Kidney epithelial cell (primary cell): ENCODE measurements around the gene LRRC70. TPM values are rescaled to one million over a fixed set of nuclear protein-coding genes. Genes with fewer than 3 reads are reported as not detected.

ENCODE experiments used
- DNase-seq: peaks from one replicate; pipeline ENCODE4 v3.0.0-alpha.2; 2010; ENCODE audit warnings: low read depth
- H3K27me3 ChIP-seq: 2 replicates; pipeline ENCODE4 v1.6.0; 2011; ENCODE audit warnings: low read length; ENCODE audit not compliant: control insufficient read depth, insufficient read depth
- H3K36me3 ChIP-seq: 2 replicates; pipeline ENCODE4 v1.5.1; 2011; ENCODE audit warnings: low read length; ENCODE audit not compliant: control insufficient read depth, insufficient read depth
- H3K4me3 ChIP-seq: 2 replicates; pipeline ENCODE4 v1.5.1; 2011; ENCODE audit warnings: low read depth, mild to moderate bottlenecking, control low read depth, low read length
- total RNA-seq: library from RNA; depleted of rRNA; stranded (reverse); fragments of >200 nt; gene quantifications from 2 replicates; pipeline ENCODE4 v1.2.3, GENCODE V29; 2015
- TF ChIP-seq, protein P1 (sequence below): IDR thresholded peaks from 2 replicates; pipeline ENCODE4 v1.5.1; 2011; ENCODE audit warnings: mild to moderate bottlenecking, moderate library complexity, low read length, control low read depth, inconsistent platforms; ENCODE audit not compliant: insufficient read depth, poor library complexity, severe bottlenecking

Gene LRRC70
- total RNA-seq, 1 donor from 2014 or later, result 0.25 TPM

DNA sequence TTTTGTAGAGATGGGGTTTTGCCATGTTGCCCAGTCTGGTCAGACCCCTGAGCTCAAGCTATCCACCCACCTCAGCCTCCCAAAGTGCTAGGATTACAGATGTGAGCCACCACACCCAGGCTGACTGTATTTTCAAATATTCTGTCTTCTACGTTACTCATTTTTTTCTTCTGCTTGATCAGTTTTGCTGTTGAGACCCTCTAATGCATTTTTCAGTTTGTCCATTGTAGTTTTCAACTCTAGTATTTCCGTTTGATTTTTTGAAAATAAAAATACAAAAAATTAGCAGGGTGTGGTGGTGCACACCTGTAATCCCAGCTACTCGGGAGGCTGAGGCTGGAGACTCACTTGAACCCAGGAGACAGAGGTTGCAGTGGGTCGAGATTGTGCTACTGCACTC, 10.5 kb upstream of the LRRC70 start:
- Histone ChIP-seq H3K4me3 (no peak overlapping the region), H3K36me3 (no peaks in the 10 kb centered on the region), H3K27me3 (no peaks in the 10 kb centered on the region)
- TF ChIP-seq, protein P1, sequence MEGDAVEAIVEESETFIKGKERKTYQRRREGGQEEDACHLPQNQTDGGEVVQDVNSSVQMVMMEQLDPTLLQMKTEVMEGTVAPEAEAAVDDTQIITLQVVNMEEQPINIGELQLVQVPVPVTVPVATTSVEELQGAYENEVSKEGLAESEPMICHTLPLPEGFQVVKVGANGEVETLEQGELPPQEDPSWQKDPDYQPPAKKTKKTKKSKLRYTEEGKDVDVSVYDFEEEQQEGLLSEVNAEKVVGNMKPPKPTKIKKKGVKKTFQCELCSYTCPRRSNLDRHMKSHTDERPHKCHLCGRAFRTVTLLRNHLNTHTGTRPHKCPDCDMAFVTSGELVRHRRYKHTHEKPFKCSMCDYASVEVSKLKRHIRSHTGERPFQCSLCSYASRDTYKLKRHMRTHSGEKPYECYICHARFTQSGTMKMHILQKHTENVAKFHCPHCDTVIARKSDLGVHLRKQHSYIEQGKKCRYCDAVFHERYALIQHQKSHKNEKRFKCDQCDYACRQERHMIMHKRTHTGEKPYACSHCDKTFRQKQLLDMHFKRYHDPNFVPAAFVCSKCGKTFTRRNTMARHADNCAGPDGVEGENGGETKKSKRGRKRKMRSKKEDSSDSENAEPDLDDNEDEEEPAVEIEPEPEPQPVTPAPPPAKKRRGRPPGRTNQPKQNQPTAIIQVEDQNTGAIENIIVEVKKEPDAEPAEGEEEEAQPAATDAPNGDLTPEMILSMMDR, result no peak
- no peak for DNase-seq

DNA sequence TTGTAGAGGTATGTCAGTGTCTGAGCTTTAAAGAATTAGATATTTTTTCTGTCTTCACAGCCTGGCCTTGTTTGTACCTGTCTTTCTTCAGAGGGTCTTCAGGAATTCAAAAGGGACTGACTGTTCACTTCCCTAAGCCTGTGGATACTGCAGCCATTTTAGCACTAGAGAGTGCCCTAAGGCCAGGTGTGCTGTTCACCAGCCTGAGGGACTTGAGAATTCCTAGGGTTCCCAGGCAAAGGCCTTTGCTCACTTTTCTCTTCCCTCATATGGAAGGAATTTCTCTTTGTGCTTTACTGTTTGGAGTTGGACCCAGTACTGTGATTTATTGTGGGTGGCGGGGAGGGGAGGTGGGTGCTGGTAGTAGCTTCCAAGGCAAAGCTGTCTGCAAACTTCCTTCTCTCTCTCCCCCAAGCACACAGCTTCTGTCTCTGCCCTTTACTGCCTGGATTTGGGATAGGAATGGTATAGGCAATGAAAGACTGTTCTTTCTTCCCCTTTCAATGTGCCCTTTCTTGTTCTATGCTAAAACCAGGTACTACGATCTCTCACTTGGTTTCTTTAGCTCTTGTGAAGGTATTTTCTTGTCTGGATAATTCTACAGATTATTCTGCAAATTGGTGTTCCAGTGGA, 9.7 kb upstream of the LRRC70 start:
- DNase-seq, result no peak
- Histone ChIP-seq H3K4me3 (no peak overlapping the region), H3K27me3 (no peaks in the 10 kb centered on the region), H3K36me3 (no peaks in the 10 kb centered on the region)
- TF ChIP-seq, protein P1, result no peak

DNA sequence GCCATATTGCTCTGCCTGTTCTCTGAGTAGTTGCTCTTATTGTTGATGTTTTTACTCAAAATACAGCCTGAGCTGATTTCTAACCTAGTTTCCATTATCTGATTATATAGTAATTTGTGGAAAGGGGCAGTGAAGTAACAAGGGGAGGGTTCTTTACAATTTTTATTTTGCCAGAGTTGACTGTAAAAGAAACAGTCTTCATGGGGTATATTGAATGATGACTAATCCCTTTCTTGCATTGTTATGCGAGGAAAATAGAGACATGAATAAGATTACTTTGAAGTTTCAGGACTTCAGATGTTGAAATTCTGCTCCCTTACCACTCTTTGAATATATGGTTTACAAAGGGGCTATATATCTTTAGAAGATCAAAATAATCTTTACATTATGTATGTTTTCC, 9.1 kb upstream of the LRRC70 start:
- no peaks in the 10 kb centered on the region for H3K27me3 ChIP-seq
- H3K4me3 ChIP-seq, result no peak overlapping the region
- no peak for DNase-seq
- TF ChIP-seq, protein P1, result no peak
- H3K36me3 ChIP-seq, result no peaks in the 10 kb centered on the region

DNA sequence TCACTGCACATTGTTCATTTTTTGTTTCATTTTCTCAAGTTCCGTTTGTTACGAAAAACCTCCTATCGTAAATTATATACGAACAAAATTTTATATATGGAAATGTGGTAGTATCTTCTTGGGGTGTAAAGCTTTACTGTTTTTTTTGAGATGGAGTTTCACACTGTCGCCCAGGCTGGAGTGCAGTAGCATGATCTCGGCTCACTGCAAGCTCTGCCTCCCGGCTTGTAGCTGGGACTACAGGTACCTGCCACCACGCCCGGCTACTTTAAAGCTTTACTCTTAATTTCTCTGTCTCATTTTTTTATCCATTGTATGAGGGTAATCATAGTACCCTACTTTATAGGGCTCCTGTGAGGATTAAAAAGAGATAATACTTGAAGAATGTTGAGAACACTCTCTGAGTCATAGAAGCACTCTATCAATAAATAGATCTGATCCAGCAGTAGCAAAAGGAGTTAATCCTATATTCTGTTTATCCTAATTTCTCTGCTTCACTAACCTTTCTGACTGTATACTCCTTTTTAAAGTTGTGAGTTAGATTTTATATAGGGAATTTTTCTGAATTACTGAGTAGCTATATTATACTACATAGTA, 5.6 kb upstream of the LRRC70 start:
- H3K36me3 ChIP-seq, result no peaks in the 10 kb centered on the region
- TF ChIP-seq, protein P1, result no peak
- no peaks in the 10 kb centered on the region for H3K27me3 ChIP-seq
- DNase-seq, result no peak
- H3K4me3 ChIP-seq, result no peak overlapping the region

DNA sequence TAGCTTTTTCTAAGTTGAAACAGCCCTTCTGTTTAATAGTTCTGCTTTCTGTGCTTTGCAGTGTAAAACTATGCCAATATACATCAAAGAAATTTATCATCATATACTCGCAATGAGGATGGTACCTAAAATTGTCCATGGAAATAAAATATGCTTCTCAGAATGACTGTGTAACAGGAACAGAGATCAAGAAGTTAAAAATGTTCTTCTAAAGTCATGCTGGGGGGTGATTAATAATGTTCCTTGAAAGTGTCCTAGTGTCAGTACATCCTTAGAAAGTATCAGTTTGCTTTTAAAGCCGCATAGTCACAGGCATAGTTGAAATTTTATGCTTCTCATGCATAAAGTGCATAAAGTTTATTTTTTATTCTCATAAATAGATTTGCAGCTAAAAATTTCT, 4.0 kb upstream of the LRRC70 start:
- H3K27me3 ChIP-seq, result no peaks in the 10 kb centered on the region
- no peak for DNase-seq
- no peak overlapping the region for H3K4me3 ChIP-seq
- H3K36me3 ChIP-seq, result no peaks in the 10 kb centered on the region
- TF ChIP-seq, protein P1, result no peak

DNA sequence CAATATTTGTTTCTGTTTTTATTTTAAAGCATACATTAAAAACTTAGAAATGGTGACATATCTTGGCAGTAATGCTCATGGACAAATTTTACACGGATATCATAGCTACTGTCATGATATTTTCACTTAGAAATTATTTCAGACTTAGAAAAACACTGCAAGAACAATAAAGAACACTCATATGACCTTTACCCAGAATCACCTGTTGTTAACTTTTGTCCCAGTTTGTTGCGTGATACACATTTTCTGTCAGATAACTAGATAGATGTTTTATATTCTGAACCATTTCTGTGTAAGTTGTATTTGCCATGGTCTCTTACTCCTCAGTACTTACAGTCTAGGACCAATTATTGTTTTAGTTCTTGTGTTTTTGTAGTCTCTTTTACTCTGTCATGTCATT, 3.6 kb upstream of the LRRC70 start:
- H3K27me3 ChIP-seq, result no peaks in the 10 kb centered on the region
- no peak for DNase-seq
- TF ChIP-seq, protein P1, result no peak
- H3K4me3 ChIP-seq, result no peak overlapping the region
- no peaks in the 10 kb centered on the region for H3K36me3 ChIP-seq
